Ammon's horn (tissue), 1 donor: ENCODE data around the gene LY6G6D.
"Not testable (repeated sequence)": the region's sequence is repeated elsewhere in the genome, so short reads cannot be mapped to it uniquely, and the experiment has no call there.

Experiments used
- DNase-seq: peaks from one replicate; pipeline ENCODE4 v3.0.0-alpha.2; 2016; ENCODE audit warnings: low spot score

The LY6G6D gene

GRCh38 chr6:31692353-31692752 is 22.8 kb upstream of the LY6G6D start:
- DNase-seq = no peak

GRCh38 chr6:31692886-31693285 is 22.3 kb upstream of the LY6G6D start:
- no peak for DNase-seq

GRCh38 chr6:31693535-31693934 is 21.6 kb upstream of the LY6G6D start:
- DNase-seq = no peak

DNA sequence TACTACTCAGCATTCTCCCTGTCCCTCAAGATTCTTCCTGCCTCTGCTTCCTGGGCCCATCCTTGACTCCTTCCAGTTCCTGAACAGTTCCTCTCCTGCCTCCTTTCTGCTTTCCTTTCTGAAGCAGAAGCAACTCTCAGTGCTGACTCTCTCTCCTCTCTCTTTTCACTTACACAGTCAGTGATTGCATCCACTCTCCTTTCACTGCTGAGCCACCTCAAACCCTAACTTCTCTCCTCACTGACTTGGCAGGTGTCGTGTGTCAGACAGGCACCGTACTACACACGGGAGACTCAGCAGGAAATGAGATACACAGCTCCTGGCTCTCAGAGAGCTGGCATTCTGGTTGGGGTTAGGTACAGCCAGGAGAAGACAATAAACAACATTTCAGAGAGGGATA is 17.6 kb upstream of the LY6G6D start:
- no peak for DNase-seq

GRCh38 chr6:31700740-31701401 is 14.3 kb upstream of the LY6G6D start:
- no peak for DNase-seq

DNA sequence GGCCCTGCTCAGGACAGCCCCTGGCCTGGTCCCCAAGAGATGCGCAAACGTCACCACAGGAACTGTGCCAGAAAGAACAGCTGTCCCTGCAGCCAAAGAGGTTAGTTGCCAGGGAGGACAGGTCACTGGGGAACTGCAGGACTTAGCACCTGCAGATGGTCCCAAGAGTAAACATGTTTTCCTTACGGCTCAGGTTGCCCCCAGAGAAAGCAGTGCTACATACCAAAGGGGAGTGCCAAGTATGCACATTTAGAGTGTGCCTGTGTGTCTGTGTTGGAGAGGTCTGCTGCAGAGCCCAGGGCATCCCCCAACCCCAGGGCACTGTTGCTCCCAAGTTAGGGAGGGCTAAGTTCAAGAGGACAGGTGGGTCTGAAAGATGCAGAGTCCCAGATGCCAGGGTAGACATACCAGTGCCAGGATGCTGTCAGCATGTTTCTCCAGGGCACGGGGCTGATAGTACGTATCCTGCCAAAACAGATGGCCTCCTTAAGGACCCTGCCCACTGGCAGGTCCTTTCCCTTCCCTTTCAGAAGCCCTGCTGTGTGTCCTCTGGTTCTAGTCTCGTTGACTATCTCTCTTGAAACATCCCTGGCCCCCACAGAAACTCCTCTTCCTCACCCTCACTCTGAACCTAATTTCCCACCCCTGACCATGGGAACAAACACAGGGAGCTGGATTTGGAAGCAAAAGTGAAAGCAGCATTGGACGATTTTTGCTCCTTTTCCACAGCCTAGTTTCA is 13.3 kb upstream of the LY6G6D start:
- DNase-seq = no peak

GRCh38 chr6:31702405-31702818 is 12.7 kb upstream of the LY6G6D start:
- DNase-seq = no peak

DNA sequence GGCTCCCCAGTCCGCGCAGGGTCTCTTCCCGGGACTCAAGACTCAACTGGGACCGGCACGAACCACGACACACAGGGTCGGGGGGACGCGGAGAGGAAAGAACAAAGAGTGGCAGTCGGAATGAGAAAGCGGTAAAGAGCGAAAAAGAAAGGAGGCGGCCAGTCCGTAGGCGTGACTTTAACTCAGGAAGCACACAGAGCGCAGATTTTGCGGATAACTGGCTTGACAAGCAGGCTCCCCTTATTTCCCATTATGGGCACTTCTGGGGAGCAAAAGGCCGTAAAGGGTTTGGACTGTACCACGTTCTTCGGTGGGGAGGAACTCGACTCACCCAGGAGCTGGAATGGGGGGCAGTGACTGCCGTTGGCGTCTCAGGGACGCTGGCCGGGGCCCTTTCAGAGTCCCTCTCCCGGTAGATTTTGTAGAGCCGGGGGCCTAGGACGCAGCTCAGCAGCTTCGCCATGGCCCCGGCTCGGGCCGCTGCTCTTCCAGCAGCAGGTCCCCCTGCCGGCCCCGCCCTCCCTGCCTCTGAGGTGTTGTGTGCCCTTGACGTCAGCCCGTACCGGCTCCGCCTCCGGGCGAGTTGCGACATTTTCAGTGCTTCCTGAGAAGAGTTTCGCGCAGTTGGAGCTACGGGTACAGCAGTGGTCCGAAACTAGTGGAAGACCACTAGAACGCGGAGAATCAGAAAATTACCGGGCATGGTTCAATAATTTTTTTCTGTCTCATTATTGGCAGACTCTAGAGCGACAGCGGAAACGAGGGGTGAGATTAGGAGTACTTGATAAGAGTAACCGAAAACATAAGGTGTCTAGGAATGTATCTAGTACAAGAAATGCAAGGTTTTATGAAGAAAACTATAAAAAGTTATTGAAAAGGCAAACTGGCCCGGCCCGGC is 12.1 kb upstream of the LY6G6D start, which contains the start of gene ABHD16A:
Gene ABHD16A, minus strand, starts transcription at position 506 of the 898 bp plus-strand sequence. Its CDS starts 43 bp downstream, at position 463.
- DNase-seq = peak; percentile 99

DNA sequence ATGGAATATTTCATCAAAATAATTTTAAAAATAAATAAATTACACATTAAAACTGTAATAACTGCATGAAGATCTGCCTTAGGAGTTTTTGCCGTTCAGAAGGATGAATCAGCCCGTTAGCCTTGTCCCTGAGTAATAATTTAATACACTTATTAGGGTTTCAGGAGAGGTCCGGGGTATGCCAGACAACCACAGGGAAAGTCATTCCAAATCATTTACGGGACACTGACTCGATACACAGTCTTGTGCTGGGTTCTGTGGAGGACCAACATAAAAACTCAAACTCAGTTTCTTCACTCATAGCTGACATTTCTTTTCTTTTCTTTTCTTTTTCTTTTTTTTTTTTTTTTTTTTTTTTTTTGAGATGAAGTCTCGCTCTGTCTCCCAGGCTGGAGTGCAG is 9.2 kb upstream of the LY6G6D start:
- DNase-seq = no peak

GRCh38 chr6:31706599-31706998 is 8.5 kb upstream of the LY6G6D start, which contains the start of gene LY6G6F:
Gene LY6G6F (plus strand): TSS chr6:31706866. CDS start chr6:31706907, 41 bp downstream.
- DNase-seq = no peak

DNA sequence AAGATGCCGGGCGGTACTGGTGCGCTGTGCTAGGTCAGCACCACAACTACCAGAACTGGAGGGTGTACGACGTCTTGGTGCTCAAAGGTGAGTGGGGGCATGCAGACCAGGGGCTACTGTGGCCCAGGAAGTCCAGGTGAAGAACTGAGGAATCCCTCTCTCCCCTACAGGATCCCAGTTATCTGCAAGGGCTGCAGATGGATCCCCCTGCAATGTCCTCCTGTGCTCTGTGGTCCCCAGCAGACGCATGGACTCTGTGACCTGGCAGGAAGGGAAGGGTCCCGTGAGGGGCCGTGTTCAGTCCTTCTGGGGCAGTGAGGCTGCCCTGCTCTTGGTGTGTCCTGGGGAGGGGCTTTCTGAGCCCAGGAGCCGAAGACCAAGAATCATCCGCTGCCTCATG is 7.4 kb upstream of the LY6G6D start:
- DNase-seq = no peak

GRCh38 chr6:31708224-31708623 is 6.9 kb upstream of the LY6G6D start:
- no peak for DNase-seq

DNA sequence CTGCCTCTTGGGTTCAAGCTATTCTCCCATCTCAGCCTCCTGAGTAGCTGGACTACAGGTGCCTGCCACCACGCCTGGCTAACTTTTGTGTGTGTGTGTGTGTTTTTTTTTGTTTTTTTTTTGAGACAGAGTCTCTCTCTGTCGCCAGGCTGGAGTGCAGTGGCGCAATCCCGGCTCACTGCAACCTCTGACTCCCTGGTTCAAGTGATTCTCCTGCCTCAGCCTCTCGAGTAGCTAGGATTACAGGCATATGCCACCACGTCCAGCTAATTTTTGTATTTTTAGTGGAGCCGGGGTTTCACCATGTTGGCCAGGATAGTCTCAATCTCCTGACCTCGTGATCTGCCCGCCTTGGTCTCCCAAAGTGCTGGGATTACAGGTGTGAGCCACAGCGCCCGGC is 6.0 kb upstream of the LY6G6D start:
- not testable (repeated sequence) for DNase-seq

DNA sequence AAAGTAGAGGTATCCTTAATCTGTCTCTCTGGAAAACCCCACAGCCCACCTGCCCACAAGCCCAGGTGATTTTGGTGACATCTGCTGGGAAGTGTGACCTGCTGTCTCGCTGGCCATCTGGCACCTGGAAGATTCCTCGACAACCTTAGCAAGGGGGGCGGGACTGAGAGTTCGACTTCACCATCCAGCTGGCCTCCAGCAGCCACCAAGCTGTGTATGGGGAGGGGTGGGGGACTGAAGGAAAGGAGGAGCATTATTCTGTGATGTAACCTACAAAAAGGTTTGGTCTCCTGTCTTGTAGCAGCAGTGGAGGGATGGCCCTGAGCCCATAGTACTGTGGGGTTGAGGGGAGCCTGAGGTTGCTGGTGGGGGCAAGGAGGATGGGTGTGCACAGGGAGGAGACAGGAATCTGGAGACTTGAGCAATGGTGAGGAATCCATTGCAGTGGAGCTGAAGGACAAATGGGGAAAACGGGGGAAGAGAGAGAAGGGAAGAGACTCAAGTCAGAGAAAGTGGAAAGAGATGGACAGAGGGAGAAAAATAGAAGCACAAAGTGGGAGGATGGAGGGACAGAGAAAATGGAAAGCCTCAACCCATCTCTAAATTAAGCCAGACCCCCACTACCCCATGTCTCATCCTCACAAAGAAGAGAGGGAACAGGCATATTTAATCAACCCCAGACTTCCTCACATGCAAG is 4.5 kb upstream of the LY6G6D start:
- DNase-seq = no peak

GRCh38 chr6:31711233-31711632 is 3.9 kb upstream of the LY6G6D start:
- no peak for DNase-seq

GRCh38 chr6:31712296-31712695 is 2.9 kb upstream of the LY6G6D start:
- no peak for DNase-seq

DNA sequence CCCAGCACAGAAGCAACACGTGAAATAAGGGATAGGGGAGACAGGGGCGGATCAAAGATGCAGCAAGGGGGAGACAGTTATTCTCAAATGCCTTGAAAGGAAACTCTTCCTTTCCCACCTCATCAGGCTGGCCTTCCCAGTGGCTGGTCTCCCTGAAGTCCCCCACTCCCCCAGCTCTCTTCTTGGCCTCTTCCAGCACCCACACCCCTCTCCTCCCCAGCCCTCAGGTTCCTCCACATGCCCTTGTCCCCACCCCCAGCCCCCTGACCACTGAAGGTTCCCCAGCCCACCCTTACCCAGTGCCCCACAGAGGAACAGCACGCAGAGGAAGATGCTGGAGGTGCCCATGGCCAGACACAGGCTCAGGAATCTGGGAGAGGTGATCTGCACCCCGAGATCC is 1.7 kb upstream of the LY6G6D start:
- no peak for DNase-seq

- DNase-seq = no peak
Measured at GRCh38 chr6:31713991-31714684, 1.0 kb upstream of the LY6G6D start.

- DNase-seq = no peak
Measured at GRCh38 chr6:31717499-31718222, 2.5 kb downstream of the LY6G6D start.

DNA sequence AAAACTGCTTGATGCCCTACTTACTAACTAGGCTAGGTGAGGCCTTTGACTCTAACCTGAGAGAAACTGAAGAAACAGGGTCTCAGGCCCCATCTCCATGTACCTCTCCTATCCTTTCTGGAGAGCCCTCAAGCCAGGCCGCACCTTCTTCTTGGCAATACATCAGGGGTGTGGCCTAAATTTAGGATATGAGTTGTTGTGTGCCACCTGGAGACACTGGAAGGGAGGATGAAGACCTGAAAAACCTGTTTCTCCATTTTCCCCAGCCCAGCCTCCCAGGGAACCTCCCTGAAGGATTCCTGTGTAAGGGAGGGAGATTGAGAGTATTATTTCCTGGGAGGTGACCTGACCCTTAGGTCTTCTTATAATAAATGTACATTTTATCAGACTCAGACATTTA is 3.1 kb downstream of the LY6G6D start:
- no peak for DNase-seq

DNA sequence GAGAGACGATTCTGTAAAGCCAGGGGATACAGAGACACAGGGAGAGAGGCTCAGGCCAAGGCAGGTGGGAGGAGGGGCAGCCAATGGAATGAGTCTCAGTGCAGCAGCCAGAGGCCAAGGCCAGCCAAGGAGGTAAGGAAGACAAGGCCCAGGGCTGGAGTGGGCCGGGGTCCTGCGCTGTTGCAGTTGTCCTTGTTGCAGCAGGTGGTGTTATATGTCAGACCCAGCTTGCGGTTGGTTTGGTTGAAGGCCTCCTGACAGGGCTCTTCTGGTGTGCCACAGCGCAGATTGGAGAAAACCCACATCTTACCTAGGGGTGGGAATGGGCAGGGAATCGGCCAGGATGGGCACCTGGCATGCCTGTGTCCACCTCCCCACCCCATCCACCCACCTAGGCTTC is 3.9 kb downstream of the LY6G6D start:
- no peak for DNase-seq
